ENCODE data around the gene PDGFRA. TPM values are rescaled to one million over a fixed set of nuclear protein-coding genes. Genes with fewer than 3 reads are reported as not detected.

PDGFRA gene
- total and polyA plus RNA-seq, 10 of the 15 experiments (the other 5 are each of a cell fraction or from before 2014, with no cell fraction given), result 0.01 to 0.28 (median 0.06) TPM; not detected in 5

DNA sequence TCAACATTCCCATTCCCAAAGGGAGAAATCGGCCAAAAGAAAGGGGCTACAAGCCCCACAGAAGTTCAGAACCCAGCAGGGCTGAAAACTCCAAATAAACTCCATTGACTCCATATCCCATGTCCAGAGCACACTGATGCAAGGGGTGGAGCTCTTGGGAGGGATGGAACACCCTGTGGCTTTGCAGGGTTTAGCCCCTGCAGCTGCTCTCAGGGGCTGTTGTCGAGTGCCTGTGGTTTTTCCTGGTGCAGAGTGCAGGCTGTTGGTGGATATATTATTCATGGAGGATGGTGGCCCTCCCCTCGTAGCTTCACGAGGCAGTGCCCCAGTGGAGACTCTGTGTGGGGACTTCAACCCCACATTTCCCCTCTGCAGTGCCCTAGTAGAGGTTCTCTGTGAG is 53.7 kb downstream of the PDGFRA start:
- TF ChIP-seq, protein P1, sequence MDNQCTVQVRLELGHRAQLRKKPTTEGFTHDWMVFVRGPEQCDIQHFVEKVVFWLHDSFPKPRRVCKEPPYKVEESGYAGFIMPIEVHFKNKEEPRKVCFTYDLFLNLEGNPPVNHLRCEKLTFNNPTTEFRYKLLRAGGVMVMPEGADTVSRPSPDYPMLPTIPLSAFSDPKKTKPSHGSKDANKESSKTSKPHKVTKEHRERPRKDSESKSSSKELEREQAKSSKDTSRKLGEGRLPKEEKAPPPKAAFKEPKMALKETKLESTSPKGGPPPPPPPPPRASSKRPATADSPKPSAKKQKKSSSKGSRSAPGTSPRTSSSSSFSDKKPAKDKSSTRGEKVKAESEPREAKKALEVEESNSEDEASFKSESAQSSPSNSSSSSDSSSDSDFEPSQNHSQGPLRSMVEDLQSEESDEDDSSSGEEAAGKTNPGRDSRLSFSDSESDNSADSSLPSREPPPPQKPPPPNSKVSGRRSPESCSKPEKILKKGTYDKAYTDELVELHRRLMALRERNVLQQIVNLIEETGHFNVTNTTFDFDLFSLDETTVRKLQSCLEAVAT (IDR thresholded peaks at IDR 0.05), result no peak
- TF ChIP-seq STAT1 (conservative IDR thresholded peaks at IDR 0.05) (no peak), TARDBP (IDR thresholded peaks at IDR 0.05; ENCODE audit: borderline replicate concordance) (no peak), IKZF1 (conservative IDR thresholded peaks at IDR 0.05) (no peak), NFIC (IDR thresholded peaks at IDR 0.05; ENCODE audit: low read depth, low read length) (no peak), ETV6 (conservative IDR thresholded peaks at IDR 0.05 in 1 of 2, IDR thresholded peaks at IDR 0.05 in 1 of 2; ENCODE audit: borderline replicate concordance in 1 of 2, low read depth in 1 of 2) (no peak), ZNF622 (IDR thresholded peaks at IDR 0.05) (no peak), YY1 (IDR thresholded peaks at IDR 0.05; ENCODE audit: low read depth, low read length) (no peak), NR2C2 (IDR thresholded peaks at IDR 0.05; ENCODE audit: borderline replicate concordance, control insufficient read depth, insufficient read length, low read depth) (no peak), BHLHE40 (IDR thresholded peaks at IDR 0.05; ENCODE audit: borderline replicate concordance in 1 of 2, low read depth in 2 of 2, low read length in 1 of 2) (no peak)
- TF ChIP-seq, protein P2, sequence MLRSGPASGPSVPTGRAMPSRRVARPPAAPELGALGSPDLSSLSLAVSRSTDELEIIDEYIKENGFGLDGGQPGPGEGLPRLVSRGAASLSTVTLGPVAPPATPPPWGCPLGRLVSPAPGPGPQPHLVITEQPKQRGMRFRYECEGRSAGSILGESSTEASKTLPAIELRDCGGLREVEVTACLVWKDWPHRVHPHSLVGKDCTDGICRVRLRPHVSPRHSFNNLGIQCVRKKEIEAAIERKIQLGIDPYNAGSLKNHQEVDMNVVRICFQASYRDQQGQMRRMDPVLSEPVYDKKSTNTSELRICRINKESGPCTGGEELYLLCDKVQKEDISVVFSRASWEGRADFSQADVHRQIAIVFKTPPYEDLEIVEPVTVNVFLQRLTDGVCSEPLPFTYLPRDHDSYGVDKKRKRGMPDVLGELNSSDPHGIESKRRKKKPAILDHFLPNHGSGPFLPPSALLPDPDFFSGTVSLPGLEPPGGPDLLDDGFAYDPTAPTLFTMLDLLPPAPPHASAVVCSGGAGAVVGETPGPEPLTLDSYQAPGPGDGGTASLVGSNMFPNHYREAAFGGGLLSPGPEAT (IDR thresholded peaks at IDR 0.05; ENCODE audit: low read depth), result no peak
- TF ChIP-seq, protein P3, sequence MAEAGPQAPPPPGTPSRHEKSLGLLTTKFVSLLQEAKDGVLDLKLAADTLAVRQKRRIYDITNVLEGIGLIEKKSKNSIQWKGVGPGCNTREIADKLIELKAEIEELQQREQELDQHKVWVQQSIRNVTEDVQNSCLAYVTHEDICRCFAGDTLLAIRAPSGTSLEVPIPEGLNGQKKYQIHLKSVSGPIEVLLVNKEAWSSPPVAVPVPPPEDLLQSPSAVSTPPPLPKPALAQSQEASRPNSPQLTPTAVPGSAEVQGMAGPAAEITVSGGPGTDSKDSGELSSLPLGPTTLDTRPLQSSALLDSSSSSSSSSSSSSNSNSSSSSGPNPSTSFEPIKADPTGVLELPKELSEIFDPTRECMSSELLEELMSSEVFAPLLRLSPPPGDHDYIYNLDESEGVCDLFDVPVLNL (IDR thresholded peaks at IDR 0.05; ENCODE audit: low read depth, low read length), result no peak
- TF ChIP-seq, protein P4, sequence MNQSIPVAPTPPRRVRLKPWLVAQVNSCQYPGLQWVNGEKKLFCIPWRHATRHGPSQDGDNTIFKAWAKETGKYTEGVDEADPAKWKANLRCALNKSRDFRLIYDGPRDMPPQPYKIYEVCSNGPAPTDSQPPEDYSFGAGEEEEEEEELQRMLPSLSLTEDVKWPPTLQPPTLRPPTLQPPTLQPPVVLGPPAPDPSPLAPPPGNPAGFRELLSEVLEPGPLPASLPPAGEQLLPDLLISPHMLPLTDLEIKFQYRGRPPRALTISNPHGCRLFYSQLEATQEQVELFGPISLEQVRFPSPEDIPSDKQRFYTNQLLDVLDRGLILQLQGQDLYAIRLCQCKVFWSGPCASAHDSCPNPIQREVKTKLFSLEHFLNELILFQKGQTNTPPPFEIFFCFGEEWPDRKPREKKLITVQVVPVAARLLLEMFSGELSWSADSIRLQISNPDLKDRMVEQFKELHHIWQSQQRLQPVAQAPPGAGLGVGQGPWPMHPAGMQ (IDR thresholded peaks at IDR 0.05; ENCODE audit: borderline replicate concordance), result no peak
- TF ChIP-seq, protein P5, sequence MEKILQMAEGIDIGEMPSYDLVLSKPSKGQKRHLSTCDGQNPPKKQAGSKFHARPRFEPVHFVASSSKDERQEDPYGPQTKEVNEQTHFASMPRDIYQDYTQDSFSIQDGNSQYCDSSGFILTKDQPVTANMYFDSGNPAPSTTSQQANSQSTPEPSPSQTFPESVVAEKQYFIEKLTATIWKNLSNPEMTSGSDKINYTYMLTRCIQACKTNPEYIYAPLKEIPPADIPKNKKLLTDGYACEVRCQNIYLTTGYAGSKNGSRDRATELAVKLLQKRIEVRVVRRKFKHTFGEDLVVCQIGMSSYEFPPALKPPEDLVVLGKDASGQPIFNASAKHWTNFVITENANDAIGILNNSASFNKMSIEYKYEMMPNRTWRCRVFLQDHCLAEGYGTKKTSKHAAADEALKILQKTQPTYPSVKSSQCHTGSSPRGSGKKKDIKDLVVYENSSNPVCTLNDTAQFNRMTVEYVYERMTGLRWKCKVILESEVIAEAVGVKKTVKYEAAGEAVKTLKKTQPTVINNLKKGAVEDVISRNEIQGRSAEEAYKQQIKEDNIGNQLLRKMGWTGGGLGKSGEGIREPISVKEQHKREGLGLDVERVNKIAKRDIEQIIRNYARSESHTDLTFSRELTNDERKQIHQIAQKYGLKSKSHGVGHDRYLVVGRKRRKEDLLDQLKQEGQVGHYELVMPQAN (conservative IDR thresholded peaks at IDR 0.05), result no peak
- TF ChIP-seq, protein P6, sequence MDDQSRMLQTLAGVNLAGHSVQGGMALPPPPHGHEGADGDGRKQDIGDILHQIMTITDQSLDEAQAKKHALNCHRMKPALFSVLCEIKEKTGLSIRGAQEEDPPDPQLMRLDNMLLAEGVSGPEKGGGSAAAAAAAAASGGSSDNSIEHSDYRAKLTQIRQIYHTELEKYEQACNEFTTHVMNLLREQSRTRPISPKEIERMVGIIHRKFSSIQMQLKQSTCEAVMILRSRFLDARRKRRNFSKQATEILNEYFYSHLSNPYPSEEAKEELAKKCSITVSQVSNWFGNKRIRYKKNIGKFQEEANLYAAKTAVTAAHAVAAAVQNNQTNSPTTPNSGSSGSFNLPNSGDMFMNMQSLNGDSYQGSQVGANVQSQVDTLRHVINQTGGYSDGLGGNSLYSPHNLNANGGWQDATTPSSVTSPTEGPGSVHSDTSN (IDR thresholded peaks at IDR 0.05; ENCODE audit: insufficient replicate concordance, low read depth, low read length), result no peak
- Histone ChIP-seq H3K79me2 (ENCODE audit: control insufficient read depth, insufficient read depth, low read length) (no peaks in the 10 kb centered on the region), H3K4me1 (ENCODE audit: control insufficient read depth, insufficient read depth, low read length) (no peaks in the 10 kb centered on the region), H3K36me3 (ENCODE audit: control insufficient read depth in 2 of 2, insufficient read depth in 2 of 2, low read length in 1 of 2) (no peaks in the 10 kb centered on the region), H3K4me2 (ENCODE audit: control insufficient read depth, insufficient read depth) (no peak overlapping the region), H4K20me1 (ENCODE audit: control insufficient read depth, insufficient read depth) (no peaks in the 10 kb centered on the region), H3K4me3 (no peak overlapping the region), H3K27ac (ENCODE audit: control insufficient read depth, insufficient read depth) (no peak overlapping the region), H3K9ac (ENCODE audit: control insufficient read depth, insufficient read depth, low read length) (no peak overlapping the region), H2AFZ (ENCODE audit: control insufficient read depth, low read depth, low read length) (no peak overlapping the region), H3K9me3 (replicated peaks; ENCODE audit: control insufficient read depth, insufficient read depth, low read length) (peaks cover 5% of the 10 kb centered on the region; the same call in 2 of the 3 replicates), H3K27me3 (replicated peaks in 1 of 2; ENCODE audit: control insufficient read depth in 2 of 2, insufficient read depth in 2 of 2, low read length in 1 of 2) (no peaks in the 10 kb centered on the region)
- in situ Hi-C loops (cut with MboI) (no loop called here), intact Hi-C loops (cut with micrococcal nuclease; ENCODE audit: unreplicated experiment) (no loop called here)
- ChIA-PET SMC1A (ENCODE audit: uncharacterized antibody, unreplicated experiment) (no interaction called here), POLR2A (no interaction called here), RAD21 (ENCODE audit: unreplicated experiment) (no interaction called here), CTCF (no interaction called here)
- no peak for FAIRE-seq
- no peak for DNase-seq (ENCODE audit: low read depth, low spot score)
- no TSS peak for BruUV-seq (replicated peaks)
- no peak for ATAC-seq
- 1% methylated on average over 4 of the region's 4 CpGs for WGBS (ENCODE audit: insufficient coverage, insufficient replicate concordance, low lambda C conversion rate, missing lambda C conversion rate)
